Measurements from ENCODE around the gene ANKRD23.

GRCh38 chr2:96810783-96811192 is 33.0 kb downstream of the ANKRD23 start:
- TF ChIP-seq, protein P1, sequence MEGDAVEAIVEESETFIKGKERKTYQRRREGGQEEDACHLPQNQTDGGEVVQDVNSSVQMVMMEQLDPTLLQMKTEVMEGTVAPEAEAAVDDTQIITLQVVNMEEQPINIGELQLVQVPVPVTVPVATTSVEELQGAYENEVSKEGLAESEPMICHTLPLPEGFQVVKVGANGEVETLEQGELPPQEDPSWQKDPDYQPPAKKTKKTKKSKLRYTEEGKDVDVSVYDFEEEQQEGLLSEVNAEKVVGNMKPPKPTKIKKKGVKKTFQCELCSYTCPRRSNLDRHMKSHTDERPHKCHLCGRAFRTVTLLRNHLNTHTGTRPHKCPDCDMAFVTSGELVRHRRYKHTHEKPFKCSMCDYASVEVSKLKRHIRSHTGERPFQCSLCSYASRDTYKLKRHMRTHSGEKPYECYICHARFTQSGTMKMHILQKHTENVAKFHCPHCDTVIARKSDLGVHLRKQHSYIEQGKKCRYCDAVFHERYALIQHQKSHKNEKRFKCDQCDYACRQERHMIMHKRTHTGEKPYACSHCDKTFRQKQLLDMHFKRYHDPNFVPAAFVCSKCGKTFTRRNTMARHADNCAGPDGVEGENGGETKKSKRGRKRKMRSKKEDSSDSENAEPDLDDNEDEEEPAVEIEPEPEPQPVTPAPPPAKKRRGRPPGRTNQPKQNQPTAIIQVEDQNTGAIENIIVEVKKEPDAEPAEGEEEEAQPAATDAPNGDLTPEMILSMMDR (IDR thresholded peaks at IDR 0.05; ENCODE audit: poor library complexity), result no peak
- no peak for TF ChIP-seq EZH2phosphoT487 (IDR thresholded peaks at IDR 0.05; ENCODE audit: low read depth, severe bottlenecking, unreplicated experiment)

Measured in hepatocyte (in vitro differentiated cells).